Endothelial cell of umbilical vein (primary cell): ENCODE results near the gene AKAP13. TPM values are rescaled to one million over a fixed set of nuclear protein-coding genes. Genes with fewer than 3 reads are reported as not detected.

Experiments
- BruUV-seq: library from RNA; stranded (reverse); fragments of 400-500 nt; replicated peaks from 2 replicates; lab custom pipeline; 2021; lab: Mats Ljungman, UMichigan
- CTCF ChIA-PET: fragments of 300-600, 350-600 bp; sonication (Branson Sonifier 250); formaldehyde crosslinking; loops from one replicate; lab custom pipeline; 2021; ENCODE audit warnings: antibody characterized with exemption, inconsistent platforms; lab: Charles Lee
- POLR2A ChIA-PET: fragments of 300-600, 350-600 bp; sonication (Branson Sonifier 250); formaldehyde crosslinking; loops from one replicate; lab custom pipeline; 2021; ENCODE audit warnings: antibody characterized with exemption, inconsistent platforms; lab: Charles Lee
- DNase-seq: peaks from one replicate; pipeline ENCODE4 v3.0.0-alpha.2; 2011; ENCODE audit warnings: low read depth, low spot score
- FAIRE-seq: peaks from 2 replicates; lab custom pipeline; 2011; peaks lifted over from hg19 to GRCh38; lab: Jason Lieb, UNC
- H2AFZ ChIP-seq: 2 replicates; pipeline ENCODE4 v1.6.0; 2012; ENCODE audit warnings: low read depth, low read length, control low read depth, inconsistent platforms
- H3K27ac ChIP-seq: 2 replicates; pipeline ENCODE4 v1.5.1; 2011; ENCODE audit warnings: low read depth, mild to moderate bottlenecking, control low read depth, low read length, moderate library complexity; ENCODE audit not compliant: insufficient read depth
- H3K27me3 ChIP-seq, 2 experiments: 2 replicates each; pipeline versions ENCODE4 v1.6.0 to v1.6.1; 2011; ENCODE audit warnings: low read length in 2 of 2, mixed read lengths in 1 of 2; ENCODE audit not compliant: control insufficient read depth in 2 of 2, insufficient read depth in 2 of 2
- H3K36me3 ChIP-seq, 2 experiments: 2 replicates in 1 of 2; 3 replicates in 1 of 2; pipeline ENCODE4 v1.5.1; 2011; ENCODE audit warnings: low read length in 2 of 2, mild to moderate bottlenecking in 1 of 2, moderate library complexity in 1 of 2; ENCODE audit not compliant: control insufficient read depth in 2 of 2, insufficient read depth in 2 of 2; ENCODE audit errors: extremely low read depth in 1 of 2
- H3K4me1 ChIP-seq: 3 replicates; pipeline ENCODE4 v1.5.1; 2011; ENCODE audit warnings: mild to moderate bottlenecking, low read length; ENCODE audit not compliant: control insufficient read depth, insufficient read depth; ENCODE audit errors: extremely low read depth
- H3K4me2 ChIP-seq: 2 replicates; pipeline ENCODE4 v1.6.1; 2011; ENCODE audit warnings: low read length, control low read depth, mixed read lengths; ENCODE audit not compliant: insufficient read depth
- H3K4me3 ChIP-seq, 3 experiments: fragments of 200-600 bp in 1 of 3; sonication (generic), shearing (Covaris generic) in 1 of 3; replicated peaks in 1 of 3; 2 replicates each; pipeline ENCODE4 v1.5.1; 2011 to 2016; ENCODE audit warnings: control low read depth in 3 of 3, low read length in 3 of 3, mild to moderate bottlenecking in 2 of 3, inconsistent platforms in 1 of 3, low read depth in 1 of 3, moderate library complexity in 1 of 3; ENCODE audit not compliant: insufficient read depth in 1 of 3
- H3K79me2 ChIP-seq: 2 replicates; pipeline ENCODE4 v1.6.0; 2012; ENCODE audit warnings: low read length, inconsistent platforms; ENCODE audit not compliant: control insufficient read depth, insufficient read depth
- H3K9ac ChIP-seq: replicated peaks from 2 replicates; pipeline ENCODE3; 2011; ENCODE audit warnings: low read length, control low read depth; ENCODE audit not compliant: insufficient read depth; ENCODE audit errors: extremely low read depth
- H3K9me1 ChIP-seq: replicated peaks from 3 replicates; pipeline ENCODE4 v1.6.0; 2011; ENCODE audit warnings: mild to moderate bottlenecking, low read length; ENCODE audit not compliant: control insufficient read depth, insufficient read depth; ENCODE audit errors: extremely low read depth
- H3K9me3 ChIP-seq: replicated peaks from 2 replicates; pipeline ENCODE4 v1.5.1; 2012; ENCODE audit warnings: low read length, inconsistent platforms; ENCODE audit not compliant: control insufficient read depth, insufficient read depth
- H4K20me1 ChIP-seq: replicated peaks from 2 replicates; pipeline ENCODE3; 2011; ENCODE audit warnings: mild to moderate bottlenecking, low read length; ENCODE audit not compliant: control insufficient read depth, insufficient read depth; ENCODE audit errors: extremely low read depth
- CTCF ChIP-seq, 2 donors: IDR thresholded peaks; 1 replicate in 1 of 2; 2 replicates in 1 of 2; pipeline ENCODE4 v1.5.1; 2011; ENCODE audit warnings: low read length in 2 of 2, mild to moderate bottlenecking in 2 of 2, moderate library complexity in 2 of 2, control low read depth in 1 of 2, inconsistent platforms in 1 of 2, low read depth in 1 of 2; ENCODE audit not compliant: insufficient read depth in 1 of 2; ENCODE audit errors: extremely low read depth in 1 of 2
- EZH2 ChIP-seq: IDR thresholded peaks from 2 replicates; pipeline ENCODE4 v1.6.1; 2012; ENCODE audit warnings: borderline replicate concordance, low read depth, mild to moderate bottlenecking, moderate library complexity, low read length, inconsistent platforms; ENCODE audit not compliant: severe bottlenecking
- FOS ChIP-seq: IDR thresholded peaks from 2 replicates; pipeline ENCODE4 v1.6.1; 2011; ENCODE audit warnings: mild to moderate bottlenecking, low read length, moderate library complexity, borderline replicate concordance; ENCODE audit not compliant: insufficient read depth
- GATA2 ChIP-seq: IDR thresholded peaks from 2 replicates; pipeline ENCODE4 v1.7.0; 2011; ENCODE audit warnings: low read depth, mild to moderate bottlenecking, moderate library complexity, mixed read lengths, low read length; ENCODE audit not compliant: insufficient read length, insufficient read depth
- JUN ChIP-seq: IDR thresholded peaks from 2 replicates; pipeline ENCODE4 v1.6.1; 2011; ENCODE audit warnings: borderline replicate concordance, low read depth; ENCODE audit not compliant: insufficient read length, insufficient read depth
- MAX ChIP-seq: IDR thresholded peaks from 2 replicates; pipeline ENCODE4 v1.6.1; 2011; ENCODE audit not compliant: insufficient read depth, insufficient read length
- MYC ChIP-seq: IDR thresholded peaks from one replicate; pipeline ENCODE4 v1.6.1; 2011; ENCODE audit warnings: mild to moderate bottlenecking, low read depth, low read length
- POLR2A ChIP-seq: IDR thresholded peaks from 2 replicates; pipeline ENCODE4 v1.6.1; 2012; ENCODE audit warnings: low read depth, mild to moderate bottlenecking, control low read depth, low read length
- POLR2AphosphoS5 ChIP-seq: IDR thresholded peaks from 2 replicates; pipeline ENCODE4 v1.6.1; 2012; ENCODE audit warnings: low read depth, mild to moderate bottlenecking, control low read depth, low read length, moderate library complexity; ENCODE audit not compliant: insufficient read depth
- dilution Hi-C: fragments of 300-500 bp; cut with MboI; formaldehyde crosslinking; loops from one replicate; pipeline ENCODE4 v1.15.0; 2019; ENCODE audit warnings: low sequenced_read_pairs; ENCODE audit not compliant: extremely low pct_ligation_motif_present
- intact Hi-C: fragments of 100-400 bp; cut with micrococcal nuclease; formaldehyde crosslinking; loops from one replicate; pipeline ENCODE4 v1.10.0; 2022
- polyA plus RNA-seq, 4 experiments: library from polyadenylated mRNA; depleted of rRNA in 3 of 4; stranded (reverse) in 3 of 4; unstranded in 1 of 4; fragments of >200 nt; gene quantifications; 2 replicates each; pipeline versions ENCODE4 v1.2.1 to v1.2.3, GENCODE V29; 2011 to 2012; ENCODE audit warnings: missing spikeins in 1 of 4
- total RNA-seq: library from RNA; stranded (reverse); gene quantifications from 2 replicates; pipeline ENCODE4 v1.2.3, GENCODE V29; 2021

AKAP13 gene
- total and polyA plus RNA-seq, 2 donors (not counting 3 experiments of a cell fraction or from before 2014, with no cell fraction given): 22.8 to 87.8 TPM

- intact Hi-C loops (no loop called here), dilution Hi-C loops (no loop called here)
- Histone ChIP-seq H3K79me2 (no peaks in the 10 kb centered on the region), H3K4me3 (no peak overlapping the region), H3K36me3 (no peaks in the 10 kb centered on the region), H2AFZ (no peak overlapping the region), H4K20me1 (no peaks in the 10 kb centered on the region), H3K4me2 (no peak overlapping the region), H3K27me3 (no peaks in the 10 kb centered on the region), H3K4me1 (no peaks in the 10 kb centered on the region), H3K9me1 (no peaks in the 10 kb centered on the region), H3K27ac (no peak overlapping the region), H3K9ac (no peak overlapping the region), H3K9me3 (no peaks in the 10 kb centered on the region)
- no TSS peak for BruUV-seq
- ChIA-PET CTCF (interaction anchor here (1.4 kb wide), 1 partner anchor 12 kb away, joined by 3 read pairs; no protein-coding TSS in a partner anchor), POLR2A (no interaction called here)
- TF ChIP-seq FOS (no peak), POLR2A (no peak), JUN (no peak), CTCF (IDR thresholded peaks at IDR 0.05; ENCODE audit: extremely low read depth in 1 of 2, insufficient read depth in 1 of 2, low read depth in 1 of 2, low read length in 2 of 2) (no peak), MAX (no peak), EZH2 (no peak), MYC (no peak), GATA2 (no peak), POLR2AphosphoS5 (no peak)
- FAIRE-seq (no peak), DNase-seq (no peak)
These were observed 381.8 kb downstream of the AKAP13 start for GRCh38 chr15:85762039-85762755.
